Stimulated activated CD8-positive, alpha-beta memory T cell treated with anti-CD3 and anti-CD28 coated beads, Interleukin-7, amount 100 ng/mL, for 1 hour (primary cell): ENCODE measurements around the gene PSME3IP1.

Experiments used
- DNase-seq, 2 donors: peaks; one replicate each; pipeline ENCODE4 v3.0.0-alpha.2; 2020; ENCODE audit warnings: low read depth in 2 of 2

Gene PSME3IP1

GRCh38 chr16:57167538-57167937 is 18.3 kb downstream of the PSME3IP1 start:
- DNase-seq = no peak

- DNase-seq = no peak
Measured at GRCh38 chr16:57166951-57167350, 18.9 kb downstream of the PSME3IP1 start.

DNA sequence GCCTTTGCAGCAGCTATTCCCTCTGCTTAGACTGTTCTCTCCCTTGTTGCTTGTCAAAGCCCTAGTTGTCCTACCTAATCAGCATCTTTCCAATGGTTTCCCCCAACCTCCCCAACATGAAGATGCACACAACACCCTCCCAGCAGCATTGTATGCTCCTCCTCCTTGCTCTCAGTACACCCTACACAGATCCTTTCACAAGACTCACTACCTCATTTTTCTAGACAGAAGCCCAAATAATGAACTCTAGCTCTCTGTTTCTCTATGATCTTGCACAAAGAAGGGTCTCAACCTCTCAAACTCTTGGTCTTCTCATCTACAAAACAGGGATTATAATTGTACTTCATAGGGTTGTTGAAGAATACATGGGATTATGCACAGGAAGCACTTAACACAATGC is 19.4 kb downstream of the PSME3IP1 start:
- DNase-seq = no peak

DNA sequence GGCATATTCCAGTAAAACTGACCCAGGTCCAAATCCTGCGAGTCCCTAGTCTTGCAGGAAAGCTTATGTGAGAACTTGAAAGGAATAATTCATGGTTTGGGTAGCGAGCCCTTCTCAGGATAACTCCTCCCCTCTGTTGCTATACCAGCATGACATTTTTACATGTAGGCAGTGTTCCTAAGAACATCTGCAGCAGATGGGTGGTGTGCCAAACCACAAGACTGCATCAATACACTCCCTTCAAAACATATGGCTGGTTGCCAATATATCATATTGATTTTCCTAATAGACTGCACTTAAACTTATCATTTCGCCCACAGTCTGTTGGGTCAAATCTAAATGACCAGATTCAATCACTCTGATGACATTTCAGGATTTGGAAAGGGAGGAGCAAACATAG is 19.9 kb downstream of the PSME3IP1 start:
- DNase-seq = no peak

DNA sequence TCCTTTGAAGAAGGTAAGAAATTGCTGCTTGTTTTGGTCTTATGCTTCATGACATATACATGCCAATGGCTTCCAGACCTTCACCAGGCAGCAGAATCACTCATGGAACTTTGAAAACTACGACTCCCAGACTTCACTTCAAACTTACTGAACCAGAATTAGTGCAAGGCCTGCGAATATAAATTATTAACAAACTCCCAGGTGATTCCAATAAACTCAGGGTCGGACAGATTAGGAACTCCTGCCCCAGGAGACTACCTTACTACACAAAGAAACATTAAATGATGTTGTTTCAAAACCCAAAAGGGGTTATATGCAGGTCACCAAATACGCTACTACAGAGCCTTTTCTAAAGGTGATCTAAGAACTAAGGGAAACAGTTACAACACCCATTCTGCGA is 20.4 kb downstream of the PSME3IP1 start:
- DNase-seq = no peak

DNA sequence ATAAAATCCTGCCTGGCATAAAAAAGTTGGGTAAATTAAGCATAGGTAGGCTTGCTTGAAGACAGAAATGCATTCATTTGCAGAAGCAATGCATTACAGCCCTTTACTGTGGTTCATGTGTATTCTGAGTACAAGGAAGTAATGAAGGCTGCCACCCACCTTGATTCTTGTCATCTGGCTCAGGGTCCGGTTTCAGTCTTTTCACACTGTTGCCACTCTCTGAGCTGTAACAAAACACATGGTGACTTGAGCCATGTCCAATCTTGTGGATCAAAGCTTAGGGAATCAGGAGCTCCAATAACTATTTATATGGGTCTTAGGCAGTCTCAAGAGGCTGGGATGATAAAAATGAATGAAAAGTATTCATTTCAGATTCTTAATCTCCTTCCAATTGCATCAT is 22.0 kb downstream of the PSME3IP1 start:
- no peak for DNase-seq

DNA sequence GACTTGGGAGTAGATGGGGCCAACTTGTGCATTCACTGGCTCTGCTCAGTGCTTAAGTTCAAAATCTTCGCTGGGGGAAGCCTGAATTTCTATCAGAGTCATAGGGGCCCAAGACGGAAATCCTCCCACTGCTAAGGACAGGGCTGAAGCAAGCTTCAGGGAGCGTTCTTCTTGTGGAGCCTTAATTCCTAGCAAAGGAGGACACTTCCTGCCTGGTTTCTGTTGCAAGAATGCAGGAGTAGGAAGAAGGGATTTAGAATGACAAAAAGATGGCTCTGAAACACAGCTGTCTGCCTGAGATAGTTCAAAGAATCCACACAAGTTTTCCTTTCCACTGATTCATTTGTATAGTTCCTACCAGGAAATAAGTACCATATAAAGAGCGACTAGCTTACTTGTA is 26.4 kb downstream of the PSME3IP1 start:
- DNase-seq = no peak

DNA sequence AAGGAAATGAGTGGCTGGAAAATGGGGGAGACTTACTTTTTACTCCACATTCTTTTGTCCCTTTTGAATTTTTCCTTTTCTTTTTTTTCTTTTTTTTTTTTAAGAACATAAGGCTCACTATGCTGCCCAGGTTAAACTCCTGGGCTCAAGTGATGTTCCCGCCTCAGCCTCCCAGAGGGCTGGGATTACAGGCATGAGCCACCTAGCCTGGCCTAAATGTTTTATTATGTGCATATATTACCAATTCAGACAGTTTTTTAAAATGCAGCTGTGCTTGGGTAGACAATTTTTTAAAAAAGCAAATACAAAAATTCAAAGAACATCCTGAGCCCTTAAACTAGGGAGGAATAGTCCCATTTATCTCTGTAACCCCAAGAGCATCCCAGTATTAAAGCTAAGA is 28.3 kb downstream of the PSME3IP1 start:
- DNase-seq = no peak

- no peak for DNase-seq
Measured at GRCh38 chr16:57156351-57156703, 29.5 kb downstream of the PSME3IP1 start.

DNA sequence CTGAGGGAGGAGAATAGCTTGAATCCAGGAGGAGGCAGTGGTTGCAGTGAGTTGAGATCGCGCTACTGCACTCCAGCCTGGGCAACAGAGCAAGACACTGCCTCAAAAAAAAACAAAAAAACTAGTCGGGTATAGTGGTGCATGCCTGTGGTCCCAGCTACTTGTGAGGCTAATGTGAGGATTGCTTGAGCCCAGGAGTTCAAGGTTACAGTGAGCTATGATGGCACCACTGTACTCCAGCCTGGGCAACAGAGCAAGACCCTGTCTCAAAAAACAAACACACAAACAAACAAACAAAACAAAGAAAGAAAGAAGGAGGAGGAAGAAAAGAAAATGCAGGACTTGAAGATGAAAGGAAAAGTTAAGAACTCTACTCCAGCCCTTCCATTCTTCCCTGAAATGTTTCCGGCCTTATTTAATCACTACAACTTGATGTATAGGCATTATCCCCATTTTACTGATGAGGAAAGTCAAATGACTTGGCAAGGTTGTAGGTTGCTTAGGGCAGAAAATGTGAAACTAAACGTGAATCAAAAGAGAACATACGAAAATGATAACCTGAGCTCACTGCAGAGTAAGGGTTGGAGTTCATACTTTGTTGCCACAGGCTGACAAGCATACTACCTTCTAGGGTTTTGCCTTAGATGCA is 30.0 kb downstream of the PSME3IP1 start:
- DNase-seq = no peak

DNA sequence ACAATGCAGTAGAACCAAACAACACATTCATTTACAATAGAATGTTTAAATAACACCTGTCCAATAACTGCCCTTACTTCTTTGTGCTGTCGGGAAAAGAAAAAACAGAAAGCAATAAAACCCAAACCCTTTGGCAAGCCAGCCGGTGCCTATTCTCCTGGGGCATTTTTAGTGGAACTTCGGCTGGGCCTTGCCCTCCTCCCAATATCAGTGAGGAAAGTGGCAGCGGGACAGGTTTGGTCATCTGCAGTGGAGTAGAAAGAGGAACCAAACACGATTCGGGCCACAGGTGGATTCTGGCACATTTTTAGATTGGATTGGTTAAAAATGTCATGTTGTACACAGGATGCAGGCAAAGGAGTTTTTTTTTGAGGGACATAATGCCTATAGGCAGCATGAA is 32.0 kb downstream of the PSME3IP1 start:
- no peak for DNase-seq

- no peak for DNase-seq
Measured at GRCh38 chr16:57152096-57153093, 33.4 kb downstream of the PSME3IP1 start.

GRCh38 chr16:57151369-57151768 is 34.5 kb downstream of the PSME3IP1 start:
- no peak for DNase-seq

GRCh38 chr16:57150682-57151330 is 35.0 kb downstream of the PSME3IP1 start:
- DNase-seq = no peak

DNA sequence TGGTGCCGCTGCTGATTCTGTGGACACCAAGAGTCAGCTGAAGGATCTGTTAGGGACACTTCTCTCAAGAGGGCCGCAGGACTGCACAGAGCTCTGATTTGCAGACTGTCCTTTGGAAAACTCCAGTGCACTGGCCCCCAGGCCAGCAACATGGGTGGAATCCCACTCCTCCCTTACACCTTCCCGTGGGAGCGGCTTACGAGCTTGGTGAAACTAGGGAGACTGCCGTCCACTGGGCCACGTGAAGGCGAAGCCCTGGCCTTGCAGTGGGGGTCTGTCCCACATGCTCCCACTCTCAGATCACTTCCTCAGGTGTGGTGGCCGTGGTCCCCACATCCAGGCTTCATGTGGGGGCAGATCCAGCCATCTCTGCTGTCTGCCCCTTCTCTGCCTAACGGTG is 36.4 kb downstream of the PSME3IP1 start:
- DNase-seq = no peak

- DNase-seq = no peak
Measured at GRCh38 chr16:57148481-57148880, 37.4 kb downstream of the PSME3IP1 start.

DNA sequence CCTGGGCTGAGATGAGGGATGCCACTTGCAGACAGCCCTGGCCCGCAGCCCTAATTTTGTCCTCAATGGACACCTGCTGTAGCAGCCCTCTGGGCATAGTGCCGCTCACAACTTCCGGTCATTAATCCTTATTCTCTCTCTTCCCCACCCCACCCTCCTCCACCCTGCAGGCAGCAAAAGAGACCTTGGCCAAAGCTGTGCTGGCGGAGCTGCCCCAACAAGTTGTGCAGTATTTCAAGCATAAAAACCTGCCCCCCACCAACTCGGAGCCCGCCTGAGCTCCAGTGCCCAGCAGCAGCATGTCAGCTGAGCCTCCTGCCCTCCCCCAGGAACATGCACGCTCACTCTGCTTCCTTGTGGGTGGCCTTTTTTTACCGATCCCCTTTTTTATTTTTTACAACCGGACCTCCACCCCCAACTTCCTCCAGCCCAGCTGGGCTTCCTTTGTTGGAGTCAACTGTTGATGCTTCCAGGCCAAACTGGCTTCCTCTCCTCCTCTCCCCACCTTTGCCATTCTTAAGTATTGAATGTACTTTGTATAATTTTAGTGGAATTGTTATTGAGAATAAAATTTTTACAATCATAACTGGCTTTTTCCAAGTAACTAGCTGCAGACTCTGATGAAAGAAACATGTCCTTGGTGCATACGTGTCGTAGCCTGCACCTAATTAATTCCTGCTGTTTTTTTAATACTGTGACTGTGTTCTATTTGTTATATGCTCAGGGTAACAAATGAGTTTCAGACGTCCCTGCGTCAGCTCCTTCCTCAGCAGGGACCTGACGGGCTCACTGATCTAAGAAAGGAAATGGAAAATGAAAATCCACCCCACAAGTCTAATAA is 38.2 kb downstream of the PSME3IP1 start:
- DNase-seq = no peak

GRCh38 chr16:57146735-57147134 is 39.1 kb downstream of the PSME3IP1 start:
- no peak for DNase-seq

- no peak for DNase-seq
Measured at GRCh38 chr16:57146040-57146647, 39.7 kb downstream of the PSME3IP1 start.

GRCh38 chr16:57145046-57146021 is 40.5 kb downstream of the PSME3IP1 start:
- no peak for DNase-seq
